ENCODE data around the gene FLT1. TPM values are rescaled to one million over a fixed set of nuclear protein-coding genes. Genes with fewer than 3 reads are reported as not detected.

FLT1 gene
- total and polyA plus RNA-seq, 12 donors = 15.2 to 76.3 (median 44.5) TPM

GRCh38 chr13:28402057-28402381, 92.9 kb downstream of the FLT1 start:
- Histone ChIP-seq H3K9me3 (no peaks in the 10 kb centered on the region), H3K4me1 (peaks cover 0 to 71% (median 28%) of the 10 kb centered on the region in 9 donors), H3K27me3 (no peaks in the 10 kb centered on the region), H3K27ac (peak overlapping the region in 6 of 10 donors; percentile 3 to 70 (median 58)), H3K4me3 (peak overlapping the region in 1 of 10 donors; percentile 0), H3K36me3 (peaks cover 0 to 75% (median 4%) of the 10 kb centered on the region in 9 donors)
- ATAC-seq = peak in 1 of 8 donors; percentile 44
- 71 to 81% methylated on average over 5 of the region's 5 CpGs for WGBS, 2 donors
- no peak for TF ChIP-seq CTCF (IDR thresholded peaks at IDR 0.05)
- intact Hi-C loops (cut with DNase I) = loop anchor here in 3 of 10 donors (10.0 kb wide), 2 partner anchors 93 to 233 kb away; partner anchors contain the start of gene FLT1 (in 2 of the 3)
- no peak for DNase-seq

GRCh38 chr13:28401303-28402056, 93.4 kb downstream of the FLT1 start:
- peak overlapping the region in 1 of 10 donors; percentile 0 for H3K4me3 ChIP-seq
- H3K4me1 ChIP-seq = peaks cover 0 to 71% (median 28%) of the 10 kb centered on the region in 9 donors
- H3K9me3 ChIP-seq = no peaks in the 10 kb centered on the region
- peak in 6 of 8 donors; percentile 28 to 83 (median 68) for ATAC-seq
- TF ChIP-seq CTCF (IDR thresholded peaks at IDR 0.05) = no peak
- 29 to 41% methylated on average over 7 of the region's 7 CpGs for WGBS, 2 donors
- DNase-seq = no peak
- intact Hi-C loops (cut with DNase I) = loop anchor here in 3 of 10 donors (10.0 kb wide), 2 partner anchors 93 to 233 kb away; partner anchors contain the start of gene FLT1 (in 2 of the 3)
- H3K27ac ChIP-seq = peak overlapping the region in 7 of 10 donors; percentile 3 to 70 (median 52)
- no peaks in the 10 kb centered on the region for H3K27me3 ChIP-seq
- peaks cover 0 to 80% (median 4%) of the 10 kb centered on the region in 9 donors for H3K36me3 ChIP-seq

- no peak for TF ChIP-seq CTCF (IDR thresholded peaks at IDR 0.05)
- H3K9me3 ChIP-seq = no peaks in the 10 kb centered on the region
- DNase-seq (peak in 1 of 2 donors; percentile 22), ATAC-seq (peak in 3 of 8 donors; percentile 7 to 32 (median 11))
- peak overlapping the region in 7 of 10 donors; percentile 32 to 74 (median 37) for H3K27ac ChIP-seq
- intact Hi-C loops (cut with DNase I) = loop anchor here in 2 of 10 donors (5.0 to 10.0 kb wide), 2 partner anchors 69 to 71 kb away; no protein-coding TSS in a partner anchor
- no peaks in the 10 kb centered on the region for H3K27me3 ChIP-seq
- 31% methylated on average over 2 of the region's 2 CpGs for WGBS, 2 donors
- no peak overlapping the region for H3K4me3 ChIP-seq
- peaks cover 0 to 93% (median 38%) of the 10 kb centered on the region in 9 donors for H3K4me1 ChIP-seq
- H3K36me3 ChIP-seq = peaks cover 0 to 71% (median 0%) of the 10 kb centered on the region in 9 donors
These were observed 98.9 kb downstream of the FLT1 start for GRCh38 chr13:28396053-28396452.

GRCh38 chr13:28394422-28394821, 100.5 kb downstream of the FLT1 start:
- TF ChIP-seq CTCF (IDR thresholded peaks at IDR 0.05) = no peak
- Histone ChIP-seq H3K27ac (peak overlapping the region in 6 of 10 donors; percentile 32 to 74 (median 49)), H3K4me1 (peaks cover 0 to 90% (median 32%) of the 10 kb centered on the region in 9 donors), H3K27me3 (peaks cover 0 to 3% (median 0%) of the 10 kb centered on the region in 7 donors), H3K4me3 (no peak overlapping the region), H3K9me3 (no peaks in the 10 kb centered on the region), H3K36me3 (peaks cover 0 to 71% (median 2%) of the 10 kb centered on the region in 9 donors)
- intact Hi-C loops (cut with DNase I) = loop anchor here in 1 of 10 donors (10.0 kb wide), 1 partner anchor 70 kb away; no protein-coding TSS in a partner anchor
- DNase-seq = no peak
- ATAC-seq = peak in 5 of 8 donors; percentile 25 to 75 (median 39)
- 83 to 97% methylated on average over 4 of the region's 4 CpGs for WGBS, 2 donors
